Glutamatergic neuron (in vitro differentiated cells): ENCODE measurements around the gene ENPP1. TPM values are rescaled to one million over a fixed set of nuclear protein-coding genes. Genes with fewer than 3 reads are reported as not detected.

Experiments used
- DNase-seq: peaks from one replicate; pipeline ENCODE4 v3.0.0; 2022
- H3K27ac Mint-ChIP-seq: one replicate; pipeline ENCODE4 v1.8.0; 2020; ENCODE audit warnings: mild to moderate bottlenecking, mixed read lengths, inconsistent platforms; ENCODE audit not compliant: unreplicated experiment
- H3K27me3 Mint-ChIP-seq: one replicate; pipeline ENCODE4 v1.8.0; 2020; ENCODE audit warnings: mild to moderate bottlenecking, moderate library complexity, mixed read lengths, inconsistent platforms; ENCODE audit not compliant: unreplicated experiment
- H3K36me3 Mint-ChIP-seq: one replicate; pipeline ENCODE4 v1.8.0; 2020; ENCODE audit warnings: mild to moderate bottlenecking, mixed read lengths, inconsistent platforms; ENCODE audit not compliant: unreplicated experiment
- H3K4me1 Mint-ChIP-seq: one replicate; pipeline ENCODE4 v1.8.0; 2020; ENCODE audit warnings: mild to moderate bottlenecking, low read depth, mixed read lengths, inconsistent platforms; ENCODE audit not compliant: unreplicated experiment
- H3K4me3 Mint-ChIP-seq: one replicate; pipeline ENCODE4 v1.8.0; 2020; ENCODE audit warnings: mild to moderate bottlenecking, mixed read lengths, inconsistent platforms; ENCODE audit not compliant: unreplicated experiment
- H3K9me3 Mint-ChIP-seq: one replicate; pipeline ENCODE4 v1.8.0; 2020; ENCODE audit warnings: mild to moderate bottlenecking, moderate library complexity, mixed read lengths, inconsistent platforms; ENCODE audit not compliant: unreplicated experiment
- total RNA-seq: library from RNA; stranded (reverse); fragmentation: NEBNext Ultra II Directional; extraction: Animal tissue kit (Norgen Biotek cat#: 25700); gene quantifications from one replicate; pipeline ENCODE4 v1.2.1, GENCODE V29; 2021; ENCODE audit not compliant: unreplicated experiment
- TF ChIP-seq, protein P1 (sequence below): fragments of 200-600 bp; sonication (generic); IDR thresholded peaks from one replicate; pipeline ENCODE4 v1.5.0; 2021; ENCODE audit not compliant: partially characterized antibody, unreplicated experiment

Gene ENPP1
- total RNA-seq, 1 donor from 2014 or later: 2.4 TPM

- TF ChIP-seq, protein P1, sequence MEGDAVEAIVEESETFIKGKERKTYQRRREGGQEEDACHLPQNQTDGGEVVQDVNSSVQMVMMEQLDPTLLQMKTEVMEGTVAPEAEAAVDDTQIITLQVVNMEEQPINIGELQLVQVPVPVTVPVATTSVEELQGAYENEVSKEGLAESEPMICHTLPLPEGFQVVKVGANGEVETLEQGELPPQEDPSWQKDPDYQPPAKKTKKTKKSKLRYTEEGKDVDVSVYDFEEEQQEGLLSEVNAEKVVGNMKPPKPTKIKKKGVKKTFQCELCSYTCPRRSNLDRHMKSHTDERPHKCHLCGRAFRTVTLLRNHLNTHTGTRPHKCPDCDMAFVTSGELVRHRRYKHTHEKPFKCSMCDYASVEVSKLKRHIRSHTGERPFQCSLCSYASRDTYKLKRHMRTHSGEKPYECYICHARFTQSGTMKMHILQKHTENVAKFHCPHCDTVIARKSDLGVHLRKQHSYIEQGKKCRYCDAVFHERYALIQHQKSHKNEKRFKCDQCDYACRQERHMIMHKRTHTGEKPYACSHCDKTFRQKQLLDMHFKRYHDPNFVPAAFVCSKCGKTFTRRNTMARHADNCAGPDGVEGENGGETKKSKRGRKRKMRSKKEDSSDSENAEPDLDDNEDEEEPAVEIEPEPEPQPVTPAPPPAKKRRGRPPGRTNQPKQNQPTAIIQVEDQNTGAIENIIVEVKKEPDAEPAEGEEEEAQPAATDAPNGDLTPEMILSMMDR: peak; percentile 96
- Mint-ChIP-seq H3K4me3 (no peak overlapping the region), H3K36me3 (no peaks in the 10 kb centered on the region), H3K9me3 (peaks cover 4% of the 10 kb centered on the region), H3K4me1 (peaks cover under 1% of the 10 kb centered on the region), H3K27me3 (peaks cover 2% of the 10 kb centered on the region), H3K27ac (no peak overlapping the region)
- DNase-seq: peak; percentile 81
These were observed 115.5 kb downstream of the ENPP1 start for GRCh38 chr6:131923356-131923755.

GRCh38 chr6:131924881-131925474, 117.2 kb downstream of the ENPP1 start:
- no peak for DNase-seq
- H3K4me3 Mint-ChIP-seq: no peak overlapping the region
- H3K9me3 Mint-ChIP-seq: peaks cover 2% of the 10 kb centered on the region
- H3K36me3 Mint-ChIP-seq: no peaks in the 10 kb centered on the region
- H3K4me1 Mint-ChIP-seq: no peaks in the 10 kb centered on the region
- no peaks in the 10 kb centered on the region for H3K27me3 Mint-ChIP-seq
- TF ChIP-seq, protein P1: no peak
- no peak overlapping the region for H3K27ac Mint-ChIP-seq

DNA sequence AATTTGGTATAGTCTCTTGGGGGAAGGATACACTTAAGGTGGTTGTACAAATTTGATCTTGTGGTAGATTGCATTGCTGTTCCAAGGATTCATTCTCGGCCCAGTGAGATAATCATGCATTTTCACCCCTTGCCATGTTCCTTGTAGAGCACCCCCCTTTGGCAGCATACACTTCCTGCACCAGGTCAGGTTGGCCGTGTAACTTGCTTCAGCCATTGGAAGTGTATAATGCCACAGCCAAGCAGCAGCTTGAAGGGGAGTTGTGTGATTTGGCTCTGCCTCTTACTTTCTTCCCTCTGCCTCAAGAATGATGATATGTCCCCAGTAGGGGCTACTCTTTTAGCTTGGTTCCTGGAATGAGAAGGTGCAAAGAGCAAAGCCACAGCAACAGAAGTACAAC, 121.4 kb downstream of the ENPP1 start:
- H3K27ac Mint-ChIP-seq: no peak overlapping the region
- no peaks in the 10 kb centered on the region for H3K4me1 Mint-ChIP-seq
- H3K9me3 Mint-ChIP-seq: peaks cover 2% of the 10 kb centered on the region
- TF ChIP-seq, protein P1: no peak
- no peak for DNase-seq
- no peaks in the 10 kb centered on the region for H3K36me3 Mint-ChIP-seq
- H3K4me3 Mint-ChIP-seq: no peak overlapping the region
- H3K27me3 Mint-ChIP-seq: no peaks in the 10 kb centered on the region

DNA sequence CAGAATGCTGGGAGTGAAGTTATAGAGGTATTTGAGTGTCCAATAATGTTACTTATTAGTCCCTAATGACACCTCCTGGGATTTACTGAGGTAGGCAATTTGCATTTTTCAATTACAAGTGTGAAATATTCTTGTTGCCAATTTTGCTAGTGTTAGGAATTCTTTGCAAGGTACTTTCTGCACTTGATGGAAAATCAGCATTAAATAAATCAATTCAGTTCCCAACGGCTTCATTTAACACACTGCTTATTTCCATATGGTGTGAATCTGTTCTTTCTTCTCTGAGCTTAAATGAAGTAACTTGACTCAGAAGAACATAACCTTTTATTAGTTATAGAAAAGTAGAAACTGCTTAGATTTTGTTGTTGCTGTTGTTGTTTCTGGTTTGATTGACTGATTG, 122.2 kb downstream of the ENPP1 start:
- H3K27ac Mint-ChIP-seq: no peak overlapping the region
- no peak for DNase-seq
- no peaks in the 10 kb centered on the region for H3K27me3 Mint-ChIP-seq
- no peaks in the 10 kb centered on the region for H3K36me3 Mint-ChIP-seq
- no peak overlapping the region for H3K4me3 Mint-ChIP-seq
- H3K4me1 Mint-ChIP-seq: no peaks in the 10 kb centered on the region
- H3K9me3 Mint-ChIP-seq: peaks cover 2% of the 10 kb centered on the region
- TF ChIP-seq, protein P1: no peak

GRCh38 chr6:131931063-131931750, 123.4 kb downstream of the ENPP1 start:
- TF ChIP-seq, protein P1: no peak
- Mint-ChIP-seq H3K9me3 (peaks cover 4% of the 10 kb centered on the region), H3K4me3 (no peak overlapping the region), H3K4me1 (no peaks in the 10 kb centered on the region), H3K27me3 (no peaks in the 10 kb centered on the region), H3K27ac (no peak overlapping the region), H3K36me3 (no peaks in the 10 kb centered on the region)
- DNase-seq: no peak
